HepG2 (cell line): ENCODE measurements around the gene CLEC18B.

Experiments
- BRD4 ChIP-seq: sonication (generic); formaldehyde crosslinking; IDR thresholded peaks from 2 replicates; pipeline ENCODE4 v1.4.0; 2020; ENCODE audit warnings: missing genetic modification reagents
- CTCF ChIP-seq: sonication (generic); formaldehyde crosslinking; IDR thresholded peaks from 2 replicates; pipeline ENCODE4 v1.5.0; 2020; ENCODE audit warnings: mild to moderate bottlenecking, missing genetic modification reagents, moderate library complexity
- GRHL1 ChIP-seq: sonication (generic); formaldehyde crosslinking; conservative IDR thresholded peaks from 2 replicates; pipeline ENCODE4 v1.8.0; 2022; ENCODE audit warnings: missing genetic modification reagents
- MZF1 ChIP-seq: sonication (generic); formaldehyde crosslinking; IDR thresholded peaks from 2 replicates; pipeline ENCODE4 v1.8.1; 2023; ENCODE audit warnings: mild to moderate bottlenecking, missing genetic modification reagents, borderline replicate concordance
- NCOA1 ChIP-seq: sonication (generic); formaldehyde crosslinking; IDR thresholded peaks from 2 replicates; pipeline ENCODE4 v1.9.0; 2021; ENCODE audit warnings: missing genetic modification reagents
- NR2F2 ChIP-seq: IDR thresholded peaks from 2 replicates; pipeline ENCODE4 v1.6.1; 2012; ENCODE audit warnings: low read depth, inconsistent platforms, borderline replicate concordance
- POLR2AphosphoS5 ChIP-seq: IDR thresholded peaks from 2 replicates; pipeline ENCODE4 v1.6.1; 2012; ENCODE audit warnings: low read depth, low read length
- TBL1XR1 ChIP-seq: fragments of 150-350 bp; IDR thresholded peaks from 2 replicates; pipeline ENCODE4 v1.6.1; 2014; ENCODE audit warnings: borderline replicate concordance, low read length; ENCODE audit not compliant: partially characterized antibody
- YY1 ChIP-seq: IDR thresholded peaks from 2 replicates; pipeline ENCODE4 v1.6.1; 2011; ENCODE audit warnings: low read length, low read depth, moderate library complexity, mild to moderate bottlenecking; ENCODE audit not compliant: insufficient read depth, insufficient replicate concordance
- ZFP36 ChIP-seq: fragments of 150-350 bp; IDR thresholded peaks from 2 replicates; pipeline ENCODE4 v1.6.1; 2018; ENCODE audit warnings: borderline replicate concordance, low read length, low read depth; ENCODE audit not compliant: partially characterized antibody
- ZNF326 ChIP-seq: sonication (generic); formaldehyde crosslinking; IDR thresholded peaks from 2 replicates; pipeline ENCODE4 v1.4.0; 2020; ENCODE audit warnings: missing genetic modification reagents, borderline replicate concordance
- ZNF607 ChIP-seq: sonication (generic); formaldehyde crosslinking; IDR thresholded peaks from 2 replicates; pipeline ENCODE4 v1.5.1; 2020; ENCODE audit warnings: missing genetic modification reagents, mild to moderate bottlenecking, borderline replicate concordance
- ZNF746 ChIP-seq: sonication (generic); formaldehyde crosslinking; IDR thresholded peaks from 2 replicates; pipeline ENCODE4 v1.8.0; 2022; ENCODE audit warnings: mild to moderate bottlenecking, missing genetic modification reagents

- TF ChIP-seq ZNF746 (CRISPR knock-in tag) (no peak), BRD4 (CRISPR knock-in tag) (no peak), POLR2AphosphoS5 (no peak), GRHL1 (CRISPR knock-in tag) (no peak), YY1 (no peak), CTCF (CRISPR knock-in tag) (no peak), TBL1XR1 (no peak), ZFP36 (no peak), MZF1 (CRISPR knock-in tag) (no peak), NCOA1 (CRISPR knock-in tag) (no peak), ZNF326 (CRISPR knock-in tag) (no peak), ZNF607 (no peak), NR2F2 (no peak)
These were observed 40.5 kb upstream of the CLEC18B start for GRCh38 chr16:74461826-74462225.
